ENCODE measurements around the gene ACSM2A.
"Not testable (repeated sequence)": the region's sequence is repeated elsewhere in the genome, so short reads cannot be mapped to it uniquely, and the experiment has no call there.

The ACSM2A gene

GRCh38 chr16:20459227-20459626 is 7.9 kb downstream of the ACSM2A start:
- not testable (repeated sequence) for DNase-seq

- not testable (repeated sequence) for DNase-seq
These were observed 9.0 kb downstream of the ACSM2A start for GRCh38 chr16:20460313-20460712.

GRCh38 chr16:20468954-20469353 is 17.6 kb downstream of the ACSM2A start:
- DNase-seq: not testable (repeated sequence)

- not testable (repeated sequence) for DNase-seq
These were observed 18.6 kb downstream of the ACSM2A start for GRCh38 chr16:20469930-20470329.

GRCh38 chr16:20470732-20471131 is 19.4 kb downstream of the ACSM2A start:
- not testable (repeated sequence) for DNase-seq

- DNase-seq: not testable (repeated sequence)
These were observed 25.9 kb downstream of the ACSM2A start for GRCh38 chr16:20477188-20477744.

- DNase-seq: not testable (repeated sequence)
These were observed 32.7 kb downstream of the ACSM2A start for GRCh38 chr16:20483989-20484388.

GRCh38 chr16:20484726-20485125 is 33.4 kb downstream of the ACSM2A start:
- no peak for DNase-seq

- no peak for DNase-seq
These were observed 34.1 kb downstream of the ACSM2A start for GRCh38 chr16:20485408-20485807.

- DNase-seq: not testable (repeated sequence)
These were observed 39.7 kb downstream of the ACSM2A start for GRCh38 chr16:20490994-20491393.

- DNase-seq: not testable (repeated sequence)
These were observed 40.1 kb downstream of the ACSM2A start for GRCh38 chr16:20491448-20491847.

- DNase-seq: no peak
These were observed 53.1 kb downstream of the ACSM2A start for GRCh38 chr16:20504418-20504817.

GRCh38 chr16:20507280-20507679 is 56.0 kb downstream of the ACSM2A start:
- no peak for DNase-seq

- DNase-seq: no peak
These were observed 59.0 kb downstream of the ACSM2A start for GRCh38 chr16:20510323-20510722.

- DNase-seq: no peak
These were observed 64.4 kb downstream of the ACSM2A start for GRCh38 chr16:20515688-20516090.

GRCh38 chr16:20517149-20517548 is 65.8 kb downstream of the ACSM2A start:
- DNase-seq: no peak

- no peak for DNase-seq
These were observed 67.9 kb downstream of the ACSM2A start for GRCh38 chr16:20519231-20519630.

- no peak for DNase-seq
These were observed 68.8 kb downstream of the ACSM2A start for GRCh38 chr16:20520103-20520502.

- DNase-seq: not testable (repeated sequence)
These were observed 80.5 kb downstream of the ACSM2A start for GRCh38 chr16:20531795-20532194.

GRCh38 chr16:20532284-20532792 is 81.0 kb downstream of the ACSM2A start:
- not testable (repeated sequence) for DNase-seq

- DNase-seq: not testable (repeated sequence)
These were observed 85.3 kb downstream of the ACSM2A start for GRCh38 chr16:20536669-20537068.

Data from NCI-H226 (cell line).